MM.1S (cell line): ENCODE results near the gene CCDC14.

Source experiments
- CTCF ChIP-seq: fragments of 300-600 bp; sonication (generic); IDR thresholded peaks from 2 replicates; pipeline ENCODE4 v1.5.1; 2016; ENCODE audit warnings: antibody characterized with exemption, low read length, mixed read lengths
- EZH2 ChIP-seq: fragments of 300-600 bp; sonication (generic); optimal IDR thresholded peaks from 2 replicates; pipeline ENCODE3; 2017; ENCODE audit warnings: low read depth, mild to moderate bottlenecking, antibody characterized with exemption, low read length, mixed read lengths

- TF ChIP-seq EZH2 (no peak), CTCF (no peak)
These were observed 96.3 kb downstream of the CCDC14 start for GRCh38 chr3:123864706-123865105.
